Brain microvascular endothelial cell (primary cell): ENCODE measurements around the gene GLI2.

Experiments used
- DNase-seq: peaks from one replicate; pipeline ENCODE4 v3.0.0-alpha.2; 2020
- H3K27ac ChIP-seq: fragments of 250-450 bp; sonication (Bioruptor Pico); 2 replicates; pipeline ENCODE4 v1.5.1; 2020; ENCODE audit warnings: mild to moderate bottlenecking, moderate library complexity
- H3K27me3 ChIP-seq: fragments of 250-450 bp; sonication (Bioruptor Pico); replicated peaks from 2 replicates; pipeline ENCODE4 v1.5.1; 2020; ENCODE audit warnings: mild to moderate bottlenecking
- H3K36me3 ChIP-seq: fragments of 250-450 bp; sonication (Bioruptor Pico); replicated peaks from 2 replicates; pipeline ENCODE4 v1.5.1; 2020; ENCODE audit warnings: mild to moderate bottlenecking
- H3K4me3 ChIP-seq: 2 replicates; pipeline ENCODE4 v1.5.1; 2011; ENCODE audit warnings: low read depth, mild to moderate bottlenecking, control low read depth, low read length, moderate library complexity
- in situ Hi-C: cut with HindIII; loops from 2 replicates; pipeline ENCODE4 v1.10.0; 2017; ENCODE audit warnings: low sequenced_read_pairs, low pct_ligation_motif_present
- TF ChIP-seq, protein P1 (sequence below): IDR thresholded peaks from 2 replicates; pipeline ENCODE4 v1.5.1; 2011; ENCODE audit warnings: low read depth, mild to moderate bottlenecking, moderate library complexity, low read length, control low read depth, inconsistent platforms; ENCODE audit errors: missing control alignments

GLI2 gene

DNA sequence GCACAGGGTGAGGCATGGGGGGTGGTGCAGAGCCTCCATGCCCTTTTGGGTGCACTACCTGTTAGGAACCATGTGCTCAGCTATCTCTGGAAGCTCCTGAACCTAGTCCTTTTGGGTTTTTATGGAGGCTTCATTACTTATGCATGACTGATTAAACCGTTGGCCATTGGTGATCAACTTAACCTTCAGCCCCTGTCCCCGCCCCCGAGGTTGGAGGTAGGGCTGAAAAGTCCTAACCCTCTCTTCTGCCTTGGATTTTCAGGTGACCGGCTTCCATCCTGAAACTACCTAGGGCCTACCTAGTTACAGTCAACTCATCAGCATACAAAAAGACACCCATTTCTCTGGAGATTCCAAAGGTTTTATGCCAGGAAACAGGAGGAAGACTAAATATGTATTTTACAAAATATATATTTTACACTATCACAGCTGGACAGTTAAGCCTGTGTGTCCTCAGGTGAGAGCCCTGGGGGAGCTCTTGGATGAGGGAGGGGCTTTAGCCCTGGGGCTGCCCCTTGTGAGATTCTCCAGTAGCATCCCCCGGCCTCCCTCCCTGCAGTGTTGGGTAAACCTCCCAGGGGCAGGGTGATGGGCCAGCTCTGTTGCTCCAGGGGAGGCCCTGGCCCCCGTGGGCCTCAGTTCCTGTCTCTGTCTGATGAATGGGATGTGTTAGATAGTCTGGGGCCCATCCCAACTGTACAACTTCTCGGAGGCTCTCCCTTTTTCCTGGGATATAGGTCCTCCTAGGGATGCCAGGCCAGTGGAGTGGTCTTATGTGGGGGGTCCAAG, 24.1 kb downstream of the GLI2 start:
- in situ Hi-C loops = no loop called here
- Histone ChIP-seq H3K27ac (no peak overlapping the region), H3K27me3 (no peaks in the 10 kb centered on the region), H3K36me3 (no peaks in the 10 kb centered on the region), H3K4me3 (no peak overlapping the region)
- TF ChIP-seq, protein P1, sequence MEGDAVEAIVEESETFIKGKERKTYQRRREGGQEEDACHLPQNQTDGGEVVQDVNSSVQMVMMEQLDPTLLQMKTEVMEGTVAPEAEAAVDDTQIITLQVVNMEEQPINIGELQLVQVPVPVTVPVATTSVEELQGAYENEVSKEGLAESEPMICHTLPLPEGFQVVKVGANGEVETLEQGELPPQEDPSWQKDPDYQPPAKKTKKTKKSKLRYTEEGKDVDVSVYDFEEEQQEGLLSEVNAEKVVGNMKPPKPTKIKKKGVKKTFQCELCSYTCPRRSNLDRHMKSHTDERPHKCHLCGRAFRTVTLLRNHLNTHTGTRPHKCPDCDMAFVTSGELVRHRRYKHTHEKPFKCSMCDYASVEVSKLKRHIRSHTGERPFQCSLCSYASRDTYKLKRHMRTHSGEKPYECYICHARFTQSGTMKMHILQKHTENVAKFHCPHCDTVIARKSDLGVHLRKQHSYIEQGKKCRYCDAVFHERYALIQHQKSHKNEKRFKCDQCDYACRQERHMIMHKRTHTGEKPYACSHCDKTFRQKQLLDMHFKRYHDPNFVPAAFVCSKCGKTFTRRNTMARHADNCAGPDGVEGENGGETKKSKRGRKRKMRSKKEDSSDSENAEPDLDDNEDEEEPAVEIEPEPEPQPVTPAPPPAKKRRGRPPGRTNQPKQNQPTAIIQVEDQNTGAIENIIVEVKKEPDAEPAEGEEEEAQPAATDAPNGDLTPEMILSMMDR = no peak
- no peak for DNase-seq

DNA sequence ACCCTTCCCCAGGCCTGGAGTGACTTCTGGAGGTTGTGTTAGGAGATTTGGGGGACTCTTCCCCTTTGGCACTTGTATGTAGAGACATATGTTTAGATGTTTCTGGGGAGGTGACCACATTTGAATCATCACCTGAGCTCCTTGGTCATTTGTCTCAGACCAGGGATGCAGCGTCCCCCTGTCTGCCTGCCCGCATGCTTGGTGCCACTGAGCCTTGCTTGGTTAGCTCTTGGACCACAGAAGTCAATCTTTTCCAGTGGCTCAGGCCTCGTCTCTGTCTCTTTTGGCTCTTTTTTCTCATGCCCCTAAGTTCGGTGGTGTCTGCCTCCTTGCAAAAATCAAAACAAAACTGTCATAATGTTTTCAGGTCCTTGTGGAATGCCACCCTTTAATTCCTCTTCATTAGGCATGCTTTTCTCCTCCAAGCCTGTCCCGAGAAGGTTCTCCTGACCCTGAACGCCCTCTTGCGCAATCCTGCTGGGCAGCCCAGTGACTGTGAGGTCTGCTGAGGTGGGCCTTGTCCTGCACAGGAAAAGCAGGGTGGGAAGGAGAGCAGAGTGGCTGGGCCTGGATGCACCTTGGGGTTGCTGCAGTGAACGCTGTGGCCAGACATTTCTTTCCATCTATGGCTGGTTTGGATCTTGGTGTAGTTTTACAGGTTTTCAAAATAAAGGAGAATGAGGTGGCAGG, 24.9 kb downstream of the GLI2 start:
- H3K27ac ChIP-seq = no peak overlapping the region
- H3K4me3 ChIP-seq = no peak overlapping the region
- H3K36me3 ChIP-seq = no peaks in the 10 kb centered on the region
- no peak for DNase-seq
- in situ Hi-C loops = no loop called here
- H3K27me3 ChIP-seq = no peaks in the 10 kb centered on the region
- TF ChIP-seq, protein P1 = no peak

DNA sequence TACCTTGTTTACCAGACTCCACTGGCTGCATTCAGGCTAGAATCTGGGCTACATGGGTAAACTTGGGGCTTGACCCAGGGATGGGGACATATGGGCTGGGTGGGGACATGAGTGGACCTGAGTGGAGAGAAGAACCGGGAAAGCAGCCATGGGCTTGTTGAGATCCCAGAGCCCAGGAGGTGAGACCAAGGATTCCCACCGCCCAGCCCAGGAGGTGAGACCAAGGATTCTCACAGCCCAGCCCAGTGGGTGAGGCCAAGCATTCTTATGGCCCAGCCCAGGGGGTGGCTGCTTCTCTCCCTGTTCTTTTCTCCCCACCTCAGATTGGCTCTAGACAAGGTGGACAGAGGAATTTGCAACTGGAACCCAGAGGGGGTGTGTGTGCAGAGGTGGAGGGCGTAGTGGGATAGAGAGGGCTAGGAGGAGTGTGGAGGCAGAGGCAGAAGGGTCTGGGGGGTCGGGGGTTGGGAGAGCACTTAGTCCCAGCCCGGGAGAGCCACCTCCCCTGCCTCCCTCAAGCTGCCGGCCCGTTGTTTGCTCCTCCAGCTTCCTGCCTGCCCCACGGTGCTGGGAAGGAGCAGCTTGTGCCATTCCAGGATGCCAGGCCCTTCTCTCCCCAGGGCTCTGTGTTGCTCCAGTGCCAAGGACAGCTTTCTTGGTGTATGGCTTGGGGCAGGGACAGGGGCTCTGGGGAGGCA, 25.6 kb downstream of the GLI2 start:
- H3K36me3 ChIP-seq = no peaks in the 10 kb centered on the region
- H3K27ac ChIP-seq = no peak overlapping the region
- TF ChIP-seq, protein P1 = no peak
- DNase-seq = no peak
- in situ Hi-C loops = no loop called here
- H3K27me3 ChIP-seq = no peaks in the 10 kb centered on the region
- H3K4me3 ChIP-seq = no peak overlapping the region

DNA sequence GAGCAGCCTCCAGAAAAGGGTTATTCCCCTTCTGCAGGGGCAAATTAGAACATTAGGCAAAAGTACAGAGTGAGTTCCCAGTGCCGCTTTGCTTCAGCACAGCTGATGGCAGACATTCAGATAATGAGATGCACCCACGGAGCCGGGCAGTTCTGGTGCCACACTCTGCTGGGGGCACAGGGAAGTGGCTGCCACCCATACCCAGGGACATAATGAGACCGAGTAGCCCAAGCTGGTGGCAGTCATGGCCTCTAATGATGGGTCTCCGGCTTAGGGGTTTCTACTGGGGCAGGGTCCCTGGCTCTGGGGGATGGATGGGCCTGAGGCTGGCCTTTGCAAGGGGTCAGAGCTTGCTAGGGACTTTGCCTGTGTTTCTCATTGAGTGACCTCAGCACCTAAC, 26.2 kb downstream of the GLI2 start:
- Histone ChIP-seq H3K36me3 (no peaks in the 10 kb centered on the region), H3K27ac (no peak overlapping the region), H3K4me3 (no peak overlapping the region), H3K27me3 (no peaks in the 10 kb centered on the region)
- in situ Hi-C loops = no loop called here
- TF ChIP-seq, protein P1 = no peak
- DNase-seq = no peak

DNA sequence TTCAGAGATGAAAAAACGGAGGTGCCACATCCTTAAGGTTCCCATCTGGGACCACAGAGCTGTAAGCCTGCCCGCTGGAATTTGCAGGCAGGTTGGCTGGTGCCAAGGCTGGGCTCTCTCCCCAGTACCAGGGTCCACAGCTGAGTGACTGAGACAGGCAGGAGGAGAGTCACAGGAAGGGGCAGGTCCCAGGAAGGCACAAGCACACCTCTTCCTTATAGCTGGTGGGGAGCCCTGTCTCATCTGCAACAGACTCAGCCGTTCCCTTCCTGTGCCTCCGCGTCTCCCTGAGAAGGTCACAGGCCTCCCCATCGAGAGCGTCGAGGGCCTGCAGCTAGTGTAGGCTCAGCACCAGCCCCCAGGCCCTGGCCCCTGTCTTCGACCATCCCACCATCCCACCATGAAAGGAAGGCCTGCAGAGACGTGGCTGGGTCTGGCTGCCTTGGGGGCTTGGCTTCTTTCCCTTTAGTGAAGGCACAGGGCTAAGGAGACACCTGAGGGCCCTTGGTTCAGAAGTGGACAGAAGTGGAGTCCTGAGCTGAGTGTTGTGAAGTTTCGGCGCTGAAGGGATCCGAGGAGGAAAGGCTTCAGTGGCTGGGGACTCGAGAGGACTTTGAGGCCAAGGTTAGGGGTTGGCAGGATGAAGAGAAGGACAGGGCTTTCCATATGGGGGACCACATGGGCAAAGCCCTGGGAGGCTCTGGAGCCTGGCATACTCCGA, 26.8 kb downstream of the GLI2 start:
- TF ChIP-seq, protein P1 = no peak
- H3K27me3 ChIP-seq = no peaks in the 10 kb centered on the region
- no peak for DNase-seq
- in situ Hi-C loops = no loop called here
- H3K4me3 ChIP-seq = no peak overlapping the region
- no peaks in the 10 kb centered on the region for H3K36me3 ChIP-seq
- H3K27ac ChIP-seq = no peak overlapping the region
